Duodenal mucosa (tissue), 2 donors: ENCODE data around the gene ARID4B.
"Not testable (repeated sequence)": the region's sequence is repeated elsewhere in the genome, so short reads cannot be mapped to it uniquely, and the experiment has no call there.

Experiments
- H3K27ac ChIP-seq: one replicate; pipeline ENCODE4 v1.7.0; 2013; ENCODE audit warnings: low read depth, low read length
- H3K27me3 ChIP-seq, 2 donors: one replicate each; pipeline ENCODE4 v1.7.0; 2013; ENCODE audit warnings: low read length in 2 of 2, control low read depth in 1 of 2; ENCODE audit not compliant: insufficient read depth in 2 of 2, control insufficient read depth in 1 of 2
- H3K36me3 ChIP-seq, 2 donors: one replicate each; pipeline ENCODE4 v1.7.0; 2013; ENCODE audit warnings: low read length in 2 of 2, control low read depth in 1 of 2; ENCODE audit not compliant: insufficient read depth in 2 of 2, control insufficient read depth in 1 of 2
- H3K4me1 ChIP-seq, 2 donors: one replicate each; pipeline ENCODE4 v1.7.0; 2013; ENCODE audit warnings: low read length in 2 of 2, control low read depth in 1 of 2; ENCODE audit not compliant: insufficient read depth in 2 of 2, control insufficient read depth in 1 of 2
- H3K4me3 ChIP-seq, 2 donors: one replicate each; pipeline ENCODE4 v1.7.0; 2013; ENCODE audit warnings: low read length in 2 of 2, low read depth in 1 of 2
- H3K9ac ChIP-seq, 2 donors: one replicate each; pipeline ENCODE4 v1.7.0; 2013; ENCODE audit warnings: low read length in 2 of 2, low read depth in 1 of 2
- H3K9me3 ChIP-seq, 2 donors: one replicate each; pipeline ENCODE4 v1.7.0; 2013; ENCODE audit warnings: low read length in 2 of 2, control low read depth in 1 of 2; ENCODE audit not compliant: control insufficient read depth in 1 of 2

ARID4B gene

DNA sequence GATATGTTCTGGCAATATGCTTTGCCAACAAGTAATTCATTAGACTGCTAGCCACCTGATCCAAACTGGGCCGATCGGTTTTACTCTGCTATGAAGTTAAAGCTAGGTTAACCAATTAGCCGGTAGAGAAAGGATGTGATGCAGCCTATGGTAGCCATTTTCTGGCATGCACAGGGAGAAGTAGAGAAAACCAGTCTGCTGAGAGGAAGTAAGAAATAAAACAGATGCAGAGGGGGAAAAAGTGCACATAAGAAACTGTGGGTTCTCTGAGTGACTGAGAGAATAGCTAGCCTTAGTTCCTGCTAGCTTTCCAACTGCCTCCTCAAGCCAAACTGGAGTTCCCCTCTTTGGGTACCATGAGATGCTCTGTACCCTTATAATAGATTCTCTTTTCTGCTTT, 52.8 kb downstream of the ARID4B start:
- Histone ChIP-seq H3K36me3 (no peaks in the 10 kb centered on the region), H3K4me3 (no peak overlapping the region), H3K27ac (no peak overlapping the region), H3K4me1 (peaks cover 17 to 32% of the 10 kb centered on the region in 2 donors), H3K27me3 (no peaks in the 10 kb centered on the region), H3K9me3 (no peaks in the 10 kb centered on the region), H3K9ac (no peak overlapping the region)

DNA sequence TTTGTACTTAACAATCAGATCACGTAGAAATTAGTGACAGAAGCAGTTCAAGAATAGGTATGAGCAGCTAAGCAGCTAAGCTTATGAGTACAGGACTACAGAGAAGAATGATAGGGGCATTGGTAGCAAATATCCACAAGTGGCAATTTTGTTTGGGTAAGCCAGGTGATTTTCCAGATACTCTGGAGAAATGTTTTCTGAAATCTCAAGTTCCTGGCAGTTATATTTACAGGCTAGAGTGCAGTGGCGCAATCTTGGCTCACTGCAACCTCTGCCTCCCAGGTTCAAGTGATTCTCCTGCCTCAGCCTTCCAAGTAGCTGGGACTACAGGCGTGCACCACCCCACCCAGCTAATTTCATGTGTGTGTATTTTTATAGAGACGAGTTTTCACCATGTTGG, 55.1 kb downstream of the ARID4B start:
- no peak overlapping the region for H3K9ac ChIP-seq
- no peaks in the 10 kb centered on the region for H3K36me3 ChIP-seq

DNA sequence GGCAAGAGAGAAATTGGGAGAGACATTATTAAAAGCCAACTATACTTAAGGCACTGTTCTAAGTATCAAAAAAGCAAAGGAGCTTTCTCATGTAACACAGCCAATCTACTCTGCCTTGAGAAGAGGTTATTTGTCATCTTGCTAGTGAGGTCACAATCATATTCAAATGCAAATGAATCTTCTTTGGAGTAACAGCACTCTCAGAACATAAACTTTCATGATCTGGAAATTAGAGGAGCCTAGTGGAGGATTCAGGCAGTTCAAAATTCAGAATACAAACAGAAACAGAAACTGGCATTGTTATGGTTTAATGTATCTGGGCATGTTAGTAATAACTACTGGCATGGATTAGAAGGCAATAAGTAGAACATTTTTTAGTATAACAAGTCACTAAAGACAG, 57.4 kb downstream of the ARID4B start:
- H3K9ac ChIP-seq, result no peak overlapping the region
- H3K9me3 ChIP-seq, result no peaks in the 10 kb centered on the region
- no peaks in the 10 kb centered on the region for H3K36me3 ChIP-seq
- H3K4me3 ChIP-seq, result no peak overlapping the region
- H3K27ac ChIP-seq, result no peak overlapping the region
- H3K4me1 ChIP-seq, result peaks cover 7 to 14% of the 10 kb centered on the region in 2 donors
- H3K27me3 ChIP-seq, result no peaks in the 10 kb centered on the region

More for the DNA sequence above, 55.1 kb downstream of the ARID4B start:
- H3K27me3 ChIP-seq, result no peaks in the 10 kb centered on the region
- no peak overlapping the region for H3K27ac ChIP-seq
- peaks cover 7 to 13% of the 10 kb centered on the region in 2 donors for H3K4me1 ChIP-seq
- H3K4me3 ChIP-seq, result no peak overlapping the region
- H3K9me3 ChIP-seq, result no peaks in the 10 kb centered on the region

DNA sequence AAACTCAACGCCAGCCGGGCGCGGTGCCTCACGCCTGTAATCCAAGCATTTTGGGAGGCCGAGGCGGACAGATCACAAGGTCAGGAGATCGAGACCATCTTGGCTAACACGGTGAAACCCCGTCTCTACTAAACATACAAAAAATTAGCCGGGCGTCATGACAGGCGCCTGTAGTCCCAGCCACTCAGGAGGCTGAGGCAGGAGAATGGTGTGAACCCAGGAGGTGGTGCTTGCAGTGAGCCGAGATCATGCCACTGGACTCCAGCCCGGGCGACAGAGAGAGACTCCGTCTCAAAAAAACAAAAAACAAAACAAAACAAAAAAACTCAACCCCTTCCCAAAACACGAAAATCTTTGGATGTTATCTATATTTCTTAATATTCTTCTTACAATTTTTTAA, 58.0 kb downstream of the ARID4B start:
- not testable (repeated sequence) for H3K4me1 ChIP-seq, H3K4me3 ChIP-seq, H3K27me3 ChIP-seq, H3K9ac ChIP-seq, H3K36me3 ChIP-seq, H3K27ac ChIP-seq, H3K9me3 ChIP-seq

DNA sequence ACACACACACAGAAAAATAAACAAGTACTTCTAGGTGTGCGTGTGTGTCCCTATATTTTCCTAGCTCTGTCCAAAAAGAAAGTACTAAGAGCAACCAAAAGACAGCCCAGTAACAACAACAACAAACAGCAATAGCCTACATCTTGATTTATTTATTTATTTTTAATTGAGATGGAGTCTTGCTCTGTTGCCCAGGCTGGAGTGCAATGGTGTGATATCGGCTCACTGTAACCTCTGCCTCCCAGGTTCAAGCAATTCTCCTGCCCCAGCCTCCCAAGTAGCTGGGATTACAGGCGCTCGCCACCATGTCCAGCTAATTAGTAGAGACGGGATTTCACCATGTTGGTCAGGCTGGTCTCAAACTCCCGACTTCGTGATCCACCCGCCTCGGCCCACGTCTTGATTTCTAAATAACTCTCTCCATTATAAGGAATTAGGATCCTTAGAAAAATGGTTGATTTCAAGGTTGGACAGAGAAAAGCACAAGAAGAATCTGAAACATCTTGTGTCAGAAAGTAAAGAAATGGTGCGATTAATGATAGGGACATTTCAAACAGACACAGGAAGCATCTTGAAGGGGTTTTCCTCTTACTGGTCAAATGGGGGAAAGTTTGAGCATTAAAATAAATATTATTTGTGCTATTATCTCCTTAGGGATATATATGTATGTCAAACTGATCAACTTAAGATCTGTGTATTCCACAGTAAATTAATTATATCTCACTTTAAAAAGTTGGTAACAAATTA, 59.4 kb downstream of the ARID4B start:
- Histone ChIP-seq H3K27me3 (no peaks in the 10 kb centered on the region), H3K27ac (no peak overlapping the region), H3K9ac (no peak overlapping the region), H3K9me3 (no peaks in the 10 kb centered on the region), H3K4me1 (peaks cover 0 to 5% of the 10 kb centered on the region in 2 donors), H3K4me3 (no peak overlapping the region), H3K36me3 (no peaks in the 10 kb centered on the region)

GRCh38 chr1:235266967-235267366, 61.0 kb downstream of the ARID4B start:
- no peak overlapping the region for H3K27ac ChIP-seq
- H3K4me1 ChIP-seq, result peaks cover 0 to 5% of the 10 kb centered on the region in 2 donors
- no peak overlapping the region for H3K4me3 ChIP-seq
- H3K36me3 ChIP-seq, result no peaks in the 10 kb centered on the region
- H3K9me3 ChIP-seq, result no peaks in the 10 kb centered on the region
- H3K27me3 ChIP-seq, result no peaks in the 10 kb centered on the region
- H3K9ac ChIP-seq, result no peak overlapping the region

GRCh38 chr1:235266325-235266724, 61.7 kb downstream of the ARID4B start:
- Histone ChIP-seq H3K4me3 (no peak overlapping the region), H3K4me1 (peaks cover 0 to 5% of the 10 kb centered on the region in 2 donors), H3K27ac (no peak overlapping the region), H3K9ac (no peak overlapping the region), H3K36me3 (no peaks in the 10 kb centered on the region), H3K27me3 (no peaks in the 10 kb centered on the region), H3K9me3 (no peaks in the 10 kb centered on the region)

DNA sequence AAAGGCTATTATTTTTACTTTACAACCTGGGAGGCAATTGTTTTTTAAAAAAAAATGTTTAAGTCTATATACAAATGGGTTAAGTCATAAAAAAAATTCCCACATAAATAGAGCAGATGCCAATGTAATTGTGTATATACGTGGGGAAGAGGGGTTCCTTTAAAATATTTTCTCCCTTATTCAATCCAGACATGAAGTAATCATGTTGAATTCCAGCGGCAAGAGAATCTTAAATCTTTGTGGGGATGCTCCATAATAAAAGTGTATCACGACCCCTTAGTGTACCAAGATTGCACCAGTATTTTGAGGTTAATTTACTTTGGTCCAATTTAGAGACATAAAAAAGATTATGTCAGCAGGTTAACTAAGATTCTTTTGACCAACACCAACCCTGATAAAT, 62.1 kb downstream of the ARID4B start:
- peaks cover 0 to 5% of the 10 kb centered on the region in 2 donors for H3K4me1 ChIP-seq
- no peaks in the 10 kb centered on the region for H3K36me3 ChIP-seq
- no peak overlapping the region for H3K4me3 ChIP-seq
- H3K9ac ChIP-seq, result no peak overlapping the region
- no peaks in the 10 kb centered on the region for H3K9me3 ChIP-seq
- no peaks in the 10 kb centered on the region for H3K27me3 ChIP-seq
- no peak overlapping the region for H3K27ac ChIP-seq

- no peak overlapping the region for H3K9ac ChIP-seq
- no peak overlapping the region for H3K4me3 ChIP-seq
- peaks cover 0 to 2% of the 10 kb centered on the region in 2 donors for H3K36me3 ChIP-seq
- no peaks in the 10 kb centered on the region for H3K9me3 ChIP-seq
- H3K27ac ChIP-seq, result no peak overlapping the region
- H3K27me3 ChIP-seq, result no peaks in the 10 kb centered on the region
- H3K4me1 ChIP-seq, result peaks cover 3 to 13% of the 10 kb centered on the region in 2 donors
These were observed 63.7 kb downstream of the ARID4B start for GRCh38 chr1:235264327-235264726.

DNA sequence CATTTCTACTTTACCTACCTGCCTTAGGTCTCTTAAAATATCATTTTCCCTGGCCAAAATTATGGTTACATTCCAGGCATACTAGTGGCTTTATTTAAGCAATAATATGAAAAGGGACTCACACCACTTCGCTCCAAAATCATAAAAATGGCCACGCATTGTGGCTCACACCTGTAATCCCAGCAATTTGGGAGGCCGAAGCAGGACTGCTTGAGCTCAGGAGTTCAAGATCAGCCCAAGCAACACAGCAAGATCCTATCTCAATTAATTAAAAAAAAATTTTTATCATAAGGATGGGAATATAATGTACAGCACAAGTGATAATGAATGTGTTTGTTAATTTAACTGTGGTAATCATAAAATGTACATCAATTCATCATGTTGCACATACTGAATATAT, 65.4 kb downstream of the ARID4B start:
- no peak overlapping the region for H3K9ac ChIP-seq
- peaks cover 6 to 13% of the 10 kb centered on the region in 2 donors for H3K4me1 ChIP-seq
- H3K9me3 ChIP-seq, result no peaks in the 10 kb centered on the region
- no peak overlapping the region for H3K4me3 ChIP-seq
- H3K27ac ChIP-seq, result no peak overlapping the region
- H3K36me3 ChIP-seq, result peaks cover 0 to 6% of the 10 kb centered on the region in 2 donors
- H3K27me3 ChIP-seq, result no peaks in the 10 kb centered on the region
